ENCODE results near the gene TNRC18.

TNRC18 gene

GRCh38 chr7:5350600-5351385 lies 72.8 kb downstream of the TNRC18 start:
- no peak overlapping the region for H3K4me3 ChIP-seq (ENCODE audit: low read depth, low read length)
- TF ChIP-seq, protein P1, sequence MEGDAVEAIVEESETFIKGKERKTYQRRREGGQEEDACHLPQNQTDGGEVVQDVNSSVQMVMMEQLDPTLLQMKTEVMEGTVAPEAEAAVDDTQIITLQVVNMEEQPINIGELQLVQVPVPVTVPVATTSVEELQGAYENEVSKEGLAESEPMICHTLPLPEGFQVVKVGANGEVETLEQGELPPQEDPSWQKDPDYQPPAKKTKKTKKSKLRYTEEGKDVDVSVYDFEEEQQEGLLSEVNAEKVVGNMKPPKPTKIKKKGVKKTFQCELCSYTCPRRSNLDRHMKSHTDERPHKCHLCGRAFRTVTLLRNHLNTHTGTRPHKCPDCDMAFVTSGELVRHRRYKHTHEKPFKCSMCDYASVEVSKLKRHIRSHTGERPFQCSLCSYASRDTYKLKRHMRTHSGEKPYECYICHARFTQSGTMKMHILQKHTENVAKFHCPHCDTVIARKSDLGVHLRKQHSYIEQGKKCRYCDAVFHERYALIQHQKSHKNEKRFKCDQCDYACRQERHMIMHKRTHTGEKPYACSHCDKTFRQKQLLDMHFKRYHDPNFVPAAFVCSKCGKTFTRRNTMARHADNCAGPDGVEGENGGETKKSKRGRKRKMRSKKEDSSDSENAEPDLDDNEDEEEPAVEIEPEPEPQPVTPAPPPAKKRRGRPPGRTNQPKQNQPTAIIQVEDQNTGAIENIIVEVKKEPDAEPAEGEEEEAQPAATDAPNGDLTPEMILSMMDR (IDR thresholded peaks at IDR 0.05; ENCODE audit: insufficient read depth, low read depth, low read length, missing control alignments): no peak
- no peak for DNase-seq (ENCODE audit: low read depth)

GRCh38 chr7:5350174-5350463 lies 73.5 kb downstream of the TNRC18 start:
- no peak overlapping the region for H3K4me3 ChIP-seq (ENCODE audit: low read depth, low read length)
- TF ChIP-seq, protein P1 (IDR thresholded peaks at IDR 0.05; ENCODE audit: insufficient read depth, low read depth, low read length, missing control alignments): no peak
- no peak for DNase-seq (ENCODE audit: low read depth)

- H3K4me3 ChIP-seq (ENCODE audit: low read depth, low read length): no peak overlapping the region
- TF ChIP-seq, protein P1 (IDR thresholded peaks at IDR 0.05; ENCODE audit: insufficient read depth, low read depth, low read length, missing control alignments): no peak
Observed at GRCh38 chr7:5349437-5350173, 74.0 kb downstream of the TNRC18 start.

DNA sequence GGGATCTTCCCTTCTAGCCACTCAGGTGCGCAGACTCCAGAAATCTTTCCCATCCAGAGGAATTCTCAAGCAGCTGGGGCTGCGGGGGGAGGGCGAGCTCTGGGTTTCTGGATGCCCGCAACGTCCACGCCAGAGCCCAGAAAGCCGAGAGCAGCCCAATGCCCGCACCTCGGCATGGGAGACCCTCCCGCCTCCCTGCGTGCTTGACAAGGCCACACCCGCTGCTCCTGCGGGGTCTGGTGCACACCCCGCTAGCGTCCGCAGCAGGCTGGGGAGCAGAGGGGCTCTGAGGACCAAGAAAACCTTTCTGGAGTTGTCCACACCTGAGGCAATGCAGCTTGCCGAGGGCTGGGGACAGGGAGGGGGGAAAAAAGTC lies 74.6 kb downstream of the TNRC18 start:
- TF ChIP-seq, protein P1 (IDR thresholded peaks at IDR 0.05; ENCODE audit: insufficient read depth, low read depth, low read length, missing control alignments): no peak
- no peak for DNase-seq (ENCODE audit: low read depth)
- H3K4me3 ChIP-seq (ENCODE audit: low read depth, low read length): no peak overlapping the region

More at GRCh38 chr7:5349437-5350173, 74.0 kb downstream of the TNRC18 start:
- no peak for DNase-seq (ENCODE audit: low read depth)

DNA sequence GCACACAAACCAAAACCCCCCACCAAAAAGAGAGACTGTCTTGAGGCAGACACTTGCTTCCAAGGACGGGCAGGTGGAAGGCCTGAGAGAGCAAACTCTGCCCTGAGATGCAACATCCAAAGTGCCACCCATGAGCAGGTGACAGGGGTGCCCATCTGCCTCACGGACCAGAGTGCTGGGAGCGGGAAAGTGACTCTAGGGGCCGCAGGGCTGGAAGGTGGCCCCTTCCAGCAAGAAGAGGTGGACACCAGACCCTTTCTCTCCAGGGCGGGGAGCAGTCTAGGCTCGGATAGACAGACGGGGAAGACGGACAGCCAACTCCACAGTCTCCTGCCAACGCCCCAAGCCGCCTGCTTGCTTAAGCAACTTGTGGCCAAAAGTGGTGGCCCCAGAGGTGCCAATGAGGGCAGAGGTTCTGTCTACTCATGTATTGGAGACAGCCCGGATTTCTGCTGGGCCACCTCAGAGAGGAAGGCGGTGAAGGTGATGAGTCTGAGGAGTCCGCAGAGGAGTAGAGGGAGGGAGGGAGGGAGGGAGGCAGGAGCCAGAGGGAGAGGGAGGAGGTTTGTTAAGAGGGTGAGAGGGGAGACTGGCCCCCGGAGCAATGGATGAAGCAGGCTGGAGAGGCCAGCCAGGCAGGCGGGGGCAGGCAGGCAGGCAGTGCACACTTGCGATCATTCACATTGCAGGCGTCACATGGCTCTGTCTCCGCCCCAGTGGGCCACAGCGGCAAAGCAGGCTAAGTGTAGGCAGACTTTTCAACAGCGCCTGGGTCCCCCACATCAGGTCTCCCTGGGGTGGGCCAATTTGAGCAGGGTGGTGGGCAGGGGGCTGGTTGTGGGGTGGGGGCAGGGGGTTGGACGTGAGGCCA lies 75.3 kb downstream of the TNRC18 start:
- no peak for DNase-seq (ENCODE audit: low read depth)
- H3K4me3 ChIP-seq (ENCODE audit: low read depth, low read length): no peak overlapping the region
- TF ChIP-seq, protein P1 (IDR thresholded peaks at IDR 0.05; ENCODE audit: insufficient read depth, low read depth, low read length, missing control alignments): no peak

DNA sequence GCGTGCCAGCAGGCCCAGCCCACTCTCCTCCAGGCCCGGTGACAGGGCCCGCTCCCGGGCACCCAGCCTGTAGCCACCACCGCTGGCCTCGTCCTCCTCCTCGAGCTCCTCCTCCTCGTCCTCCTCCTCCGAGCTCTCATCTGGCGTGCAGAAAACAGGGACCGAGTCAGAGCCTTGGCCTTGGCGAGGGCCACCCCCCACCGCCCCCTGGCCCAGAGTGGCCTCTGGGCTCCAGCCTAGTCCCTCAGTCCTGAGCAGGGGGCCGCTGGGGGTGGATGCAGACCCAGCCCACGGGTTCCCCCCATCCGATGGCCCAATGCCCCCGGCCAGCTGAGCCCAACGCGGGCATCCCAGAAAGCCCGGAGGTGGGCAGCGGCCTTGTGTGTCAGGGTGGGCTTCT lies 78.0 kb downstream of the TNRC18 start:
- H3K4me3 ChIP-seq (ENCODE audit: low read depth, low read length): no peak overlapping the region
- TF ChIP-seq, protein P1 (IDR thresholded peaks at IDR 0.05; ENCODE audit: insufficient read depth, low read depth, low read length, missing control alignments): no peak
- DNase-seq (ENCODE audit: low read depth): no peak
